Astrocyte of the hippocampus (primary cell): ENCODE measurements around the gene PCID2.

Source experiments
- DNase-seq: peaks from one replicate; pipeline ENCODE4 v3.0.0; 2011; ENCODE audit warnings: low read depth, low spot score

Gene PCID2

GRCh38 chr13:113129480-113129879, 79.0 kb downstream of the PCID2 start:
- no peak for DNase-seq
